Osteoblast (primary cell): ENCODE measurements around the gene SEC14L1. TPM values are rescaled to one million over a fixed set of nuclear protein-coding genes. Genes with fewer than 3 reads are reported as not detected.

ENCODE experiments used
- DNase-seq: peaks from one replicate; pipeline ENCODE4 v3.0.0; 2011; ENCODE audit warnings: low spot score, mixed read lengths; ENCODE audit not compliant: insufficient read length; ENCODE audit errors: missing footprints
- H2AFZ ChIP-seq: 2 replicates; pipeline ENCODE4 v1.6.0; 2011; ENCODE audit warnings: mild to moderate bottlenecking, low read length
- H3K27ac ChIP-seq: 2 replicates; pipeline ENCODE4 v1.5.1; 2011; ENCODE audit warnings: mild to moderate bottlenecking, low read depth, low read length, moderate library complexity
- H3K27me3 ChIP-seq: 2 replicates; pipeline ENCODE4 v1.6.0; 2012; ENCODE audit warnings: mild to moderate bottlenecking, control low read depth, inconsistent platforms, low read length, moderate library complexity; ENCODE audit not compliant: insufficient read depth
- H3K36me3 ChIP-seq: 2 replicates; pipeline ENCODE4 v1.5.1; 2011; ENCODE audit warnings: mild to moderate bottlenecking, low read length, control low read depth, moderate library complexity; ENCODE audit not compliant: insufficient read depth
- H3K4me1 ChIP-seq: 2 replicates; pipeline ENCODE4 v1.5.1; 2011; ENCODE audit warnings: mild to moderate bottlenecking, low read length, control low read depth, moderate library complexity; ENCODE audit not compliant: insufficient read depth
- H3K4me2 ChIP-seq: 2 replicates; pipeline ENCODE4 v1.6.0; 2011; ENCODE audit warnings: mild to moderate bottlenecking, low read length; ENCODE audit not compliant: insufficient read depth
- H3K4me3 ChIP-seq: fragments of 200-600 bp; sonication (generic); 3 replicates; pipeline ENCODE4 v1.5.1; 2012; ENCODE audit warnings: mild to moderate bottlenecking, low read length, inconsistent platforms; ENCODE audit not compliant: insufficient read depth
- H3K79me2 ChIP-seq: 2 replicates; pipeline ENCODE4 v1.6.0; 2012; ENCODE audit warnings: mild to moderate bottlenecking, low read length, control low read depth, inconsistent platforms; ENCODE audit not compliant: insufficient read depth
- H3K9me3 ChIP-seq: 2 replicates; pipeline ENCODE4 v1.5.1; 2011; ENCODE audit warnings: low read depth, low read length, control low read depth
- H4K20me1 ChIP-seq: 2 replicates; pipeline ENCODE4 v1.6.0; 2012; ENCODE audit warnings: mild to moderate bottlenecking, low read length, control low read depth; ENCODE audit not compliant: insufficient read depth
- CTCF ChIP-seq: IDR thresholded peaks from 2 replicates; pipeline ENCODE4 v1.5.1; 2011; ENCODE audit warnings: mild to moderate bottlenecking, low read depth, low read length, moderate library complexity; ENCODE audit errors: extremely low read depth
- total RNA-seq: library from RNA; depleted of rRNA; stranded (reverse); fragments of >200 nt; gene quantifications from 2 replicates; pipeline ENCODE4 v1.2.3, GENCODE V29; 2012

The SEC14L1 gene
- total RNA-seq, 1 donor, result 53.6 TPM

DNA sequence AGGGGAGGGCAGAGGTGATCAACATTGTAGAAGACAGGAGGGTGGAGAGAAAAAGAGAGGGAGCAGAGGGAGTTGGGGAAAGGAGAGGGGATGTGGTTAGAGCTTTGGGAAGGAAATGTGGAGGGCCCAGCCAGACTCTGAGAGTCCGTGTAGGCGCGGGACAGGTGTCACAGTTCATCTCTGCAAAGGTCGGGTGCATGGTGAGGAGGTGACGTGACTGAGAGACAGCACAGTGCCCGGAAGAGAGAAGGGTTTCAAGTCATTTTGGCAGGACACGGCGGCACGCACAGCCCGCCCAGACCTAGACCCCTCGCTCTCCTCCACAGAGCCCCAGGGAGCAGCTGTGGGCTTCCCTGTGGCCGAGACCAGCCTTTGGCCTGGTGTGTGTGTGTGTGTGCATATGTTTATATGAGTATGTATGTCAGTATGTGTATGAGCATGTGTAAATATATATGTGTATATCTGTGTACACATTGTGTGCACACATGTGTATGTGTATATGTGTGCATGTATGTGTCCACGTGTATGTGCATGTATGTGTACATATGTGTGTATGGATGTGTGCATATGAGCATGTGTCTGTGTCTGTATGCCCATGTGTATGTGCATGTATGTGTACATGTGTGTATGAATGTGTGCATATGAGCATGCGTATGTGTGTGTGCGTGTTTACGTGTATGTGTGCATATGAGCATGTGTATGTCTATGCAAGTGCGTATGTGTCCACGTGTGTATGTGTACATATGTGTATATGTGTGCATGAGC is 104.6 kb downstream of the SEC14L1 start:
- DNase-seq, result no peak
- Histone ChIP-seq H3K27ac (no peak overlapping the region), H3K4me1 (peaks cover 6% of the 10 kb centered on the region), H4K20me1 (no peaks in the 10 kb centered on the region), H3K4me2 (no peak overlapping the region), H2AFZ (no peak overlapping the region), H3K79me2 (no peaks in the 10 kb centered on the region), H3K36me3 (no peaks in the 10 kb centered on the region), H3K9me3 (no peaks in the 10 kb centered on the region), H3K4me3 (no peak overlapping the region), H3K27me3 (no peaks in the 10 kb centered on the region)
- TF ChIP-seq CTCF, result no peak

DNA sequence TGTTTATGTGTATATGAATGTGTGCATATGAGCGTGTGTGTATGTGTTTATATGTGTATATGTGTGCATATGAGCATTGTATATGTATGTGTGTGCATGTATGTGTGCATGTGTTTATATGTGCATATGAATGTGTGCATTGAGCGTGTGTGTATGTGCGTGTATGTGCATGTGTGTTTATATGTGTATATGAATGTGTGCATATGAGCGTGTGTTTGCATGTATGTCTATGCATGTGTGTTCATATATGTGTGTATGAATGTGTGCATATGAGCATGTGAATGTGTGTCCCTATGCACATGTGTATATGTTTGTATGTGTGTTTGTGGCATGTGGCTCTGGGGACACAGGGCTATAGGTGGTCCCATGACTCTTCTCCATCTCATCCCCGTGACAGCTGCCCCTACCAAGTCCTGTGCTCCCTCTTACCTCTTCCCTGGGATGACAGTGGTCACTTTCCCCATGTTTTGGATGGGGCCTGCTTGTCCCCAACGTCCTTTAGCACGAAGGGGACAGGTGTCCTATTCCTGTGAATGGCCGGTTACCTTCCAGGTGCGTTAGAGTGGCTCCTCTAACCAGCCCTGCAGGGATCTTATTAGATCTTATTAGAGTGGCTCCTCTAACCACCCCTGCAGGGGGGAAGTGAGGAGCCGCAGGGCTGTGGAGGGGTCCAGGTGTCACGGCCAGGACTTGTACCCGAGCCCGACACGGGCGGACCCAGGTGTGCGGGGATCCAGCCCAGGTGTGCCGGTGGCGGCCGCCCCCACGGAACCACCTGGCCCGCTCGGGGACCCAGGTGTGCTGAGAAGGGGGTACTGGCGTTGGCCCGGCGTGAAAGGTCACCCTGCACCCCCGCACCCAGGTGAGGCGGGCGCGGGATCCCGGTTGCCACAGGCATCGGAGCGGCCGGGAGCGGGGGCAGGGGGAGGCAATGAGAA is 105.6 kb downstream of the SEC14L1 start:
- Histone ChIP-seq H4K20me1 (no peaks in the 10 kb centered on the region), H3K27ac (no peak overlapping the region), H3K36me3 (no peaks in the 10 kb centered on the region), H3K27me3 (no peaks in the 10 kb centered on the region), H2AFZ (peak overlapping the region; percentile 74), H3K9me3 (no peaks in the 10 kb centered on the region), H3K4me2 (peak overlapping the region; percentile 89), H3K79me2 (no peaks in the 10 kb centered on the region), H3K4me3 (peak overlapping the region; percentile 73), H3K4me1 (peaks cover 6% of the 10 kb centered on the region)
- DNase-seq, result peak; percentile 68
- TF ChIP-seq CTCF, result no peak

GRCh38 chr17:77247048-77247541 is 106.3 kb downstream of the SEC14L1 start:
- Histone ChIP-seq H3K27me3 (no peaks in the 10 kb centered on the region), H3K4me3 (peak overlapping the region; percentile 73), H3K79me2 (no peaks in the 10 kb centered on the region), H3K4me2 (peak overlapping the region; percentile 89), H3K4me1 (peaks cover 8% of the 10 kb centered on the region), H3K27ac (peak overlapping the region; percentile 28), H2AFZ (peak overlapping the region; percentile 96), H4K20me1 (no peaks in the 10 kb centered on the region), H3K36me3 (no peaks in the 10 kb centered on the region), H3K9me3 (no peaks in the 10 kb centered on the region)
- peak; percentile 66 for TF ChIP-seq CTCF
- peak; percentile 96 for DNase-seq
